Thyroid gland (tissue), 4 donors: Measurements from ENCODE around the gene HIVEP3. TPM values are rescaled to one million over a fixed set of nuclear protein-coding genes. Genes with fewer than 3 reads are reported as not detected.
A peak's percentile ranks its signal among the peaks of the same experiment; 100 is the strongest.

ENCODE experiments used
- DNase-seq, 2 donors: peaks; one replicate each; pipeline ENCODE4 v3.0.0-alpha.2; 2019
- H3K27ac ChIP-seq, 3 donors: fragments of 200-600 bp; sonication (generic); 1 replicate in 2 of 3; 2 replicates in 1 of 3; pipeline ENCODE4 v1.5.1; 2016 to 2019; ENCODE audit warnings: mild to moderate bottlenecking in 1 of 3, moderate library complexity in 1 of 3
- H3K27me3 ChIP-seq: fragments of 200-600 bp; sonication (generic); one replicate; pipeline ENCODE4 v1.5.1; 2019
- H3K36me3 ChIP-seq, 2 donors: fragments of 200-600 bp; sonication (generic); one replicate each; pipeline ENCODE4 v1.5.1; 2016 to 2019
- H3K4me1 ChIP-seq, 2 donors: fragments of 200-600 bp; sonication (generic); one replicate each; pipeline ENCODE4 v1.5.1; 2017 to 2019
- H3K4me3 ChIP-seq, 3 donors: fragments of 200-600 bp; sonication (generic); replicated peaks in 1 of 3; 1 replicate in 2 of 3; 2 replicates in 1 of 3; pipeline ENCODE4 v1.5.1; 2016; ENCODE audit warnings: mild to moderate bottlenecking in 1 of 3
- H3K9me3 ChIP-seq: fragments of 200-600 bp; sonication (generic); one replicate; pipeline ENCODE4 v1.5.1; 2017
- POLR2A ChIP-seq, 2 donors: fragments of 450-650 bp; IDR thresholded peaks; one replicate each; pipeline ENCODE4 v1.6.1; 2017; ENCODE audit warnings: antibody characterized with exemption in 2 of 2, mild to moderate bottlenecking in 2 of 2, moderate library complexity in 1 of 2
- WGBS, 2 donors: methylation state at CpG; one replicate each; pipeline ENCODE4 v1.1.5; 2017; 5-methylcytosine and 5-hydroxymethylcytosine counted together
- intact Hi-C: fragments of 100-400 bp; cut with DNase I; formaldehyde crosslinking; loops from one replicate; pipeline ENCODE4 v1.15.1; 2023
- total RNA-seq, 4 donors: library from RNA; depleted of rRNA; stranded (reverse); fragments of >200 nt; gene quantifications; one replicate each; pipeline ENCODE4 v1.2.3, GENCODE V29; 2016
- TF ChIP-seq, protein P1 (sequence below), 6 experiments: fragments of 200-600 bp in 3 of 6; fragments of 450-650 bp in 3 of 6; sonication (generic) in 3 of 6; IDR thresholded peaks; one replicate each; pipeline ENCODE4 v1.5.1; 2016 to 2019; ENCODE audit warnings: antibody characterized with exemption in 6 of 6, mild to moderate bottlenecking in 2 of 6, inconsistent platforms in 1 of 6, moderate library complexity in 1 of 6

HIVEP3 gene
- total RNA-seq, 4 donors from 2014 or later: 9.7 to 13.5 (median 12.5) TPM

GRCh38 chr1:41617336-41617735 is 301.4 kb downstream of the HIVEP3 start:
- TF ChIP-seq, protein P1, sequence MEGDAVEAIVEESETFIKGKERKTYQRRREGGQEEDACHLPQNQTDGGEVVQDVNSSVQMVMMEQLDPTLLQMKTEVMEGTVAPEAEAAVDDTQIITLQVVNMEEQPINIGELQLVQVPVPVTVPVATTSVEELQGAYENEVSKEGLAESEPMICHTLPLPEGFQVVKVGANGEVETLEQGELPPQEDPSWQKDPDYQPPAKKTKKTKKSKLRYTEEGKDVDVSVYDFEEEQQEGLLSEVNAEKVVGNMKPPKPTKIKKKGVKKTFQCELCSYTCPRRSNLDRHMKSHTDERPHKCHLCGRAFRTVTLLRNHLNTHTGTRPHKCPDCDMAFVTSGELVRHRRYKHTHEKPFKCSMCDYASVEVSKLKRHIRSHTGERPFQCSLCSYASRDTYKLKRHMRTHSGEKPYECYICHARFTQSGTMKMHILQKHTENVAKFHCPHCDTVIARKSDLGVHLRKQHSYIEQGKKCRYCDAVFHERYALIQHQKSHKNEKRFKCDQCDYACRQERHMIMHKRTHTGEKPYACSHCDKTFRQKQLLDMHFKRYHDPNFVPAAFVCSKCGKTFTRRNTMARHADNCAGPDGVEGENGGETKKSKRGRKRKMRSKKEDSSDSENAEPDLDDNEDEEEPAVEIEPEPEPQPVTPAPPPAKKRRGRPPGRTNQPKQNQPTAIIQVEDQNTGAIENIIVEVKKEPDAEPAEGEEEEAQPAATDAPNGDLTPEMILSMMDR (IDR thresholded peaks at IDR 0.05): no peak
- no peak for TF ChIP-seq POLR2A (IDR thresholded peaks at IDR 0.05)
- no peak overlapping the region for H3K4me3 ChIP-seq
- intact Hi-C loops: no loop called here
- WGBS, 2 donors: 77 to 94% methylated on average over 5 of the region's 5 CpGs
- no peak for DNase-seq
- no peaks in the 10 kb centered on the region for H3K36me3 ChIP-seq
- peaks cover 14 to 18% of the 10 kb centered on the region in 2 donors for H3K4me1 ChIP-seq
- H3K9me3 ChIP-seq: no peaks in the 10 kb centered on the region
- H3K27me3 ChIP-seq: no peaks in the 10 kb centered on the region
- peak overlapping the region in 2 of 3 donors; percentile 48 to 73 for H3K27ac ChIP-seq

DNA sequence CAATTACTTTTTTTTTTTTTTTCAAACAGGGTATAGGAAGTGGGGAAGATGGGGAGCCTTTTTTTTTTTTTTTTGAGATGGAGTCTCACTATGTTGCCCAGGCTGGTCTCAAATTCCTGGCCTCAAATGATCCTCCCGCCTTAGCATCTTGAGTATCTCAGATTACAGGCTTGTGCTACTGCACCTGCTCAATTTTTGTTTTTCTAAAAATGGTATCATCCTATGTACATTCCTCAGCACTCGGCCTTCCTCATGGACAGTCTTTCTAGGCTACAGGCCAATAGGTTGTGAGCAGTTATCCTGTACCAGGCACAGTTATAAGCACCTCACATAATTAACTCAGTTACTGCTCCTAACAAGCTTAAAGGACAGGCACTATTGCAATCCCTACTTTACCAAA is 302.2 kb downstream of the HIVEP3 start:
- no peaks in the 10 kb centered on the region for H3K9me3 ChIP-seq
- no peak overlapping the region for H3K27ac ChIP-seq
- H3K36me3 ChIP-seq: no peaks in the 10 kb centered on the region
- H3K27me3 ChIP-seq: no peaks in the 10 kb centered on the region
- TF ChIP-seq POLR2A (IDR thresholded peaks at IDR 0.05): no peak
- no peak for DNase-seq
- intact Hi-C loops: no loop called here
- H3K4me3 ChIP-seq: no peak overlapping the region
- WGBS, 2 donors: 96% methylated on average over 2 of the region's 2 CpGs
- peaks cover 14 to 18% of the 10 kb centered on the region in 2 donors for H3K4me1 ChIP-seq

DNA sequence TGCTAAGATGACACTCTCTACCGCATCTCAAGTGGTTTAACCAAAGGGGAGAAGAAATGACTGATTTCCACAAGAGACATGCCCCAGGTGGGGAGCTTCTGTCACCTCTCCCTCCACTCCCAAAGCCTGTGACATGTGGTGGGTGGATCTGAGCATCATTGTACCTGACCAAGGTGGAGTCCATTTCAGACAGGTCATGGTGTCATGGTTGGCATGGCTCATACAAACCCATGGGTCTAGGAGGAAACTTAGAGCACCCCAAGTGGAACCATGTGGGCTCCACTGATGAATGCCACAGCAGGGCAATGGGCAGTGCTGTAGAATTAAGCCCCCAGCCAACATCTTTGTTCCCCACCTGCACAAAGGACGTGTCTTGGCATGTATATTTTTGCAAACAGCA is 302.7 kb downstream of the HIVEP3 start:
- H3K27ac ChIP-seq: no peak overlapping the region
- H3K36me3 ChIP-seq: no peaks in the 10 kb centered on the region
- H3K4me3 ChIP-seq: no peak overlapping the region
- TF ChIP-seq, protein P1 (IDR thresholded peaks at IDR 0.05): no peak
- no peak for TF ChIP-seq POLR2A (IDR thresholded peaks at IDR 0.05)
- peaks cover 14 to 18% of the 10 kb centered on the region in 2 donors for H3K4me1 ChIP-seq
- intact Hi-C loops: no loop called here
- H3K27me3 ChIP-seq: no peaks in the 10 kb centered on the region
- DNase-seq: no peak
- WGBS, 2 donors: 95 to 97% methylated on average over 2 of the region's 2 CpGs
- H3K9me3 ChIP-seq: no peaks in the 10 kb centered on the region

DNA sequence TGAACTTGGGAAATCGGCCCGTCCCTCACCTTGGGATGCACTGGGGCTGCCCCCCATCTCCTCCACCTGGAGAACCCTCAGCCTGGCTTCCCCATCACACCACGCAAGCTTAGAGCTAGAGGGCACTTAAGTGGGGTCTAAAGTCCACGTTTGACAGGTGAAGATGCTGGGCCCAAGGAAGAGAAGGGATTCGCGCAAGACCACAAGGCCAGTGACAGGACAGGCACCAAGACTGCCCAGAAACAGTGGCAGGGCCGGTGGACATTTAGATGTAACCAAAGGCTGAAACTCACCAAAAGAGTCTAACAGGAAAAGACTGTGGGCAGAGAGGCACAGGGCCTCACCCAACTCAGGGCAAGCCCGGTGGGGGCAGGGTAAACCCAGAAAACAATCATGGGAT is 303.4 kb downstream of the HIVEP3 start:
- intact Hi-C loops: no loop called here
- H3K27me3 ChIP-seq: no peaks in the 10 kb centered on the region
- H3K4me3 ChIP-seq: no peak overlapping the region
- TF ChIP-seq, protein P1 (IDR thresholded peaks at IDR 0.05): no peak
- TF ChIP-seq POLR2A (IDR thresholded peaks at IDR 0.05): no peak
- H3K36me3 ChIP-seq: no peaks in the 10 kb centered on the region
- peaks cover 14 to 18% of the 10 kb centered on the region in 2 donors for H3K4me1 ChIP-seq
- no peak overlapping the region for H3K27ac ChIP-seq
- no peaks in the 10 kb centered on the region for H3K9me3 ChIP-seq
- no peak for DNase-seq
- WGBS, 2 donors: 94% methylated on average over 8 of the region's 8 CpGs

DNA sequence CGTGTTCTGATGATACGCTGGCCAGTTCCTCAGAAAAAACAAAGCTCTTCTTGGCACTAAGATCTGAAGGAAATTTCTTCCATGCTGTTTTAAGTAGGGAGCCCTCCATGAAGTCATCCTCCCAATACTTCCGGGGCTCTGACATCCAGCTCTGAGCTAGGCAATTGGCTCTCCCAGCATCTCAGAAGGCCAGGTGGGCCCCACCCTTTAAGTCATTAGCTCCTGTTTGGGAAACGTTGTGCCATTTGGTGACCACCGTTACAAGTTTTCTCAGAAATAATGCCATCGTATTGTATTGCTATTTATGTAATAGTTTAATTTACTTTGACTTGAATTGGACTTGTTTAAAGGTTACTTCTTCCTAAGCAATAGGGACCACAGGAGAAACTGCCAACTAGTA is 303.9 kb downstream of the HIVEP3 start:
- Histone ChIP-seq H3K4me1 (peaks cover 14 to 18% of the 10 kb centered on the region in 2 donors), H3K27me3 (no peaks in the 10 kb centered on the region), H3K27ac (no peak overlapping the region), H3K9me3 (no peaks in the 10 kb centered on the region), H3K36me3 (no peaks in the 10 kb centered on the region), H3K4me3 (no peak overlapping the region)
- 79 to 81% methylated on average over 6 of the region's 6 CpGs for WGBS, 2 donors
- DNase-seq: no peak
- intact Hi-C loops: no loop called here
- TF ChIP-seq POLR2A (IDR thresholded peaks at IDR 0.05): no peak
- TF ChIP-seq, protein P1 (IDR thresholded peaks at IDR 0.05): no peak
